Neuronal stem cell (in vitro differentiated cells): ENCODE results near the gene ADIG.
A peak's percentile ranks its signal among the peaks of the same experiment; 100 is the strongest.

Experiments
- DNase-seq: peaks from one replicate; pipeline ENCODE4 v3.0.0-alpha.2; 2013; ENCODE audit warnings: low spot score
- H2AFZ ChIP-seq: one replicate; pipeline ENCODE4 v1.6.1; 2013; ENCODE audit warnings: mild to moderate bottlenecking, low read length, inconsistent platforms
- H2AK5ac ChIP-seq: 2 replicates; pipeline ENCODE4 v1.6.1; 2013; ENCODE audit warnings: low read depth, mild to moderate bottlenecking, inconsistent platforms, low read length, moderate library complexity, mixed read lengths
- H2BK120ac ChIP-seq: 2 replicates; pipeline ENCODE4 v1.6.1; 2013; ENCODE audit warnings: low read depth, mild to moderate bottlenecking, inconsistent platforms, low read length, moderate library complexity, mixed read lengths
- H2BK12ac ChIP-seq: one replicate; pipeline ENCODE4 v1.6.1; 2013; ENCODE audit warnings: low read length, inconsistent platforms
- H2BK15ac ChIP-seq: 2 replicates; pipeline ENCODE4 v1.6.1; 2013; ENCODE audit warnings: mild to moderate bottlenecking, low read length, inconsistent platforms, mixed read lengths
- H2BK5ac ChIP-seq: one replicate; pipeline ENCODE4 v1.6.1; 2013; ENCODE audit warnings: inconsistent platforms, mild to moderate bottlenecking, low read length, moderate library complexity
- H3K14ac ChIP-seq: one replicate; pipeline ENCODE4 v1.6.1; 2013; ENCODE audit warnings: low read length, inconsistent platforms
- H3K18ac ChIP-seq: 2 replicates; pipeline ENCODE4 v1.6.1; 2013; ENCODE audit warnings: low read length, inconsistent platforms
- H3K23ac ChIP-seq: 2 replicates; pipeline ENCODE4 v1.6.1; 2013; ENCODE audit warnings: low read depth, mild to moderate bottlenecking, mixed read lengths, low read length, inconsistent platforms; ENCODE audit not compliant: poor library complexity
- H3K27ac ChIP-seq: replicated peaks from 3 replicates; pipeline ENCODE4 v1.5.1; 2013; ENCODE audit warnings: low read length, inconsistent platforms
- H3K27me3 ChIP-seq, 3 experiments: 2 replicates each; pipeline ENCODE4 v1.6.1; 2013; ENCODE audit warnings: low read length in 3 of 3, mild to moderate bottlenecking in 2 of 3, inconsistent platforms in 1 of 3, low read depth in 1 of 3, mixed read lengths in 1 of 3, moderate library complexity in 1 of 3; ENCODE audit not compliant: control insufficient read depth in 3 of 3, insufficient read depth in 3 of 3
- H3K36me3 ChIP-seq, 2 donors: replicated peaks in 1 of 2; 2 replicates each; pipeline ENCODE4 v1.6.1; 2013; ENCODE audit warnings: low read length in 2 of 2; ENCODE audit not compliant: control insufficient read depth in 2 of 2, insufficient read depth in 2 of 2
- H3K4ac ChIP-seq: 2 replicates; pipeline ENCODE4 v1.6.1; 2013; ENCODE audit warnings: inconsistent platforms, mild to moderate bottlenecking, low read length, moderate library complexity
- H3K4me1 ChIP-seq, 2 donors: 1 replicate in 1 of 2; 2 replicates in 1 of 2; pipeline ENCODE4 v1.6.1; 2013; ENCODE audit warnings: low read length in 2 of 2, low read depth in 1 of 2; ENCODE audit not compliant: control insufficient read depth in 2 of 2, insufficient read depth in 1 of 2
- H3K4me2 ChIP-seq: one replicate; pipeline ENCODE4 v1.6.1; 2013; ENCODE audit warnings: mild to moderate bottlenecking, low read length, inconsistent platforms; ENCODE audit not compliant: insufficient read depth, poor library complexity, severe bottlenecking
- H3K4me3 ChIP-seq, 2 donors: 2 replicates each; pipeline ENCODE4 v1.5.1; 2013; ENCODE audit warnings: low read length in 2 of 2, mild to moderate bottlenecking in 2 of 2, inconsistent platforms in 1 of 2, moderate library complexity in 1 of 2
- H3K79me1 ChIP-seq: one replicate; pipeline ENCODE4 v1.6.1; 2013; ENCODE audit warnings: low read depth, mild to moderate bottlenecking, inconsistent platforms, low read length, moderate library complexity
- H3K9ac ChIP-seq: one replicate; pipeline ENCODE4 v1.6.1; 2013; ENCODE audit warnings: mild to moderate bottlenecking, low read depth, low read length, inconsistent platforms; ENCODE audit not compliant: poor library complexity
- H3K9me3 ChIP-seq, 2 donors: replicated peaks in 1 of 2; 2 replicates each; pipeline versions ENCODE3 to v1.6.1; 2013; ENCODE audit warnings: low read length in 2 of 2, mild to moderate bottlenecking in 2 of 2, inconsistent platforms in 1 of 2, low read depth in 1 of 2, mixed read lengths in 1 of 2, moderate library complexity in 1 of 2; ENCODE audit not compliant: control insufficient read depth in 2 of 2, insufficient read depth in 1 of 2
- H4K8ac ChIP-seq: one replicate; pipeline ENCODE4 v1.6.1; 2013; ENCODE audit warnings: low read depth, mild to moderate bottlenecking, inconsistent platforms, low read length, moderate library complexity
- H4K91ac ChIP-seq: one replicate; pipeline ENCODE4 v1.6.1; 2013; ENCODE audit warnings: low read length, low read depth, mild to moderate bottlenecking, inconsistent platforms; ENCODE audit not compliant: poor library complexity
- WGBS, 2 donors: extraction: QIAGEN DNeasy Blood & Tissue Kit; methylation state at CpG; one replicate each; pipeline ENCODE4 v1.1.7; 2013; ENCODE audit warnings: missing lambda C conversion rate in 2 of 2, mixed read lengths in 1 of 2; ENCODE audit not compliant: insufficient read length in 2 of 2, insufficient replicate concordance in 1 of 2; ENCODE audit errors: extremely low coverage in 2 of 2; 5-methylcytosine and 5-hydroxymethylcytosine counted together

Gene ADIG

DNA sequence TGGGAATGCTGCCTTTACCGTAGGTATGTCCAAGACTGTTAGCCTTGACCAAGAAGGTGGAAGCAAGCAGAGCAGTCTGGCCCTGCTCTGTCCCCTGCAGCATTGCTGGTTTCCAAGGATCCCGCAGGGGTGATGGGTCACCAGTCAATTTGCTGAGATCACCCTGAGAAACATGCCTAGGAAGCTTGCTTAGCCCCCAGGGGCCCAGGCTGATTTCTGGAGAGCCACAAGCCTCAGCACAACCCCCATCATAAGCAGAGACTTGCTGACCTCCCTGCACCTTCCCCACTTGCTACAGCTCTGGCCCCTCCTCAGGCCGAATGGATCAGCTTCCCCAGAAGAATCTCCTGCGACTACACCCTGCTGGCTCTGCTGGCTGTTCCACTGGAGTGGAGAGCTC, 42.1 kb downstream of the ADIG start:
- peaks cover 2% of the 10 kb centered on the region for H3K79me1 ChIP-seq
- no peak overlapping the region for H4K91ac ChIP-seq
- no peak overlapping the region for H3K4ac ChIP-seq
- H2AFZ ChIP-seq, result no peak overlapping the region
- no peak overlapping the region for H3K4me2 ChIP-seq
- peak overlapping the region; percentile 7 for H2BK5ac ChIP-seq
- no peak overlapping the region for H3K9ac ChIP-seq
- no peak overlapping the region for H4K8ac ChIP-seq
- H2AK5ac ChIP-seq, result no peak overlapping the region
- H3K14ac ChIP-seq, result no peak overlapping the region
- H2BK12ac ChIP-seq, result no peak overlapping the region
- no peaks in the 10 kb centered on the region for H3K4me1 ChIP-seq
- peaks cover 0 to 45% (median 0%) of the 10 kb centered on the region in 3 experiments for H3K27me3 ChIP-seq
- WGBS, 2 donors, result no CpG with 5 or more reads among the region's 4 CpGs
- no peak for DNase-seq
- H3K4me3 ChIP-seq, result no peak overlapping the region
- H2BK120ac ChIP-seq, result no peak overlapping the region
- no peak overlapping the region for H3K18ac ChIP-seq
- no peak overlapping the region for H3K23ac ChIP-seq
- H3K36me3 ChIP-seq, result no peaks in the 10 kb centered on the region
- no peak overlapping the region for H3K27ac ChIP-seq
- no peak overlapping the region for H2BK15ac ChIP-seq
- H3K9me3 ChIP-seq, result peaks cover 0 to 3% of the 10 kb centered on the region in 2 donors

DNA sequence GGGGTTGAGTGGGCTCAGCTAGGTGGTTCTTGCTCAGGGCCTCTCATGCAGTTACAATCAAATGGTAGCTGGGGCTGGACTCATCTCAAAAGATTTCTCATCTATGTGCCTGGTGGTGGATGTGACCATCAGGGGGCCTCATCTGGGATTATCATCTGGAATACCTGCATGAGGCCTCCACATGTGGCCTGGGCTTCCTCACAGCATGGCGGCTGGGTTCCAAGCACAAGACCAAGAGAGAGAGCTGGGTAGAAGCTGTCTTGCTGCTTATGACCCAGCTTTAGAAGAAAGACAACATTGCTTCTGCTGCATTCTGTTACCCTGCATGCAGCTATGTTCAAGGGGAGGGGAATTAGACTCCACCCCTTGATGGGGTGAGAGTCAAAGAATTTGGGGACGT, 43.1 kb downstream of the ADIG start:
- Histone ChIP-seq H3K27me3 (peaks cover 0 to 42% (median 0%) of the 10 kb centered on the region in 3 experiments), H3K9me3 (peaks cover 0 to 3% of the 10 kb centered on the region in 2 donors), H3K4me2 (no peak overlapping the region), H3K4me1 (no peaks in the 10 kb centered on the region), H2AK5ac (no peak overlapping the region), H3K23ac (no peak overlapping the region), H2BK5ac (no peak overlapping the region), H2AFZ (no peak overlapping the region), H3K9ac (no peak overlapping the region), H3K4me3 (no peak overlapping the region), H3K79me1 (peaks cover 2% of the 10 kb centered on the region), H4K8ac (no peak overlapping the region), H2BK120ac (no peak overlapping the region), H3K36me3 (no peaks in the 10 kb centered on the region), H3K27ac (no peak overlapping the region), H3K14ac (no peak overlapping the region), H2BK15ac (no peak overlapping the region), H3K18ac (no peak overlapping the region), H2BK12ac (no peak overlapping the region), H4K91ac (no peak overlapping the region), H3K4ac (no peak overlapping the region)
- no peak for DNase-seq
- WGBS, 2 donors, result no CpG with 5 or more reads among the region's 2 CpGs

DNA sequence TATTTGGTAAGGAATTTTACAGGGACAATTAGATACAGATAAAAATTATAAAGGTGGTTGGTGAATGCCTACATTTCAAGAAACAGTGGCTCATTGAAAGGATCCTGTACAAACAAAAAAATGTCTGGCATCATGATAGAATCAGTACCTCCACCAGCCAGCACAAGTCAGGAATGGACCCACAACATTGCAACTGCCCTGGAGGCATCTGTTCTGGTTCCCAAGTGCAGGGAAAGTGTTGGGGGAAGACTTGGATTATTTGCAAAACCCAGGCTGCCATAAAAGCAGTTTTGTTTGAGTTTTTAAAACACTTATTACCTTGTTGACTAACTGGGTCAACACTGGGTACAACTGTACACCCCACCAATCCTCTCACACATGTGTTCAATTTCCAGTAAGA, 44.9 kb downstream of the ADIG start:
- Histone ChIP-seq H3K23ac (no peak overlapping the region), H3K79me1 (peaks cover 2% of the 10 kb centered on the region), H3K4me2 (no peak overlapping the region), H3K27me3 (peaks cover 0 to 28% (median 0%) of the 10 kb centered on the region in 3 experiments), H3K27ac (no peak overlapping the region), H2BK5ac (no peak overlapping the region), H4K91ac (no peak overlapping the region), H3K14ac (no peak overlapping the region), H3K4me3 (no peak overlapping the region), H3K36me3 (no peaks in the 10 kb centered on the region), H3K4ac (no peak overlapping the region), H3K9ac (no peak overlapping the region), H2AFZ (no peak overlapping the region), H2AK5ac (no peak overlapping the region), H2BK12ac (no peak overlapping the region), H3K4me1 (no peaks in the 10 kb centered on the region), H4K8ac (no peak overlapping the region), H3K18ac (no peak overlapping the region), H3K9me3 (peaks cover 0 to 3% of the 10 kb centered on the region in 2 donors), H2BK15ac (no peak overlapping the region), H2BK120ac (no peak overlapping the region)
- no peak for DNase-seq

DNA sequence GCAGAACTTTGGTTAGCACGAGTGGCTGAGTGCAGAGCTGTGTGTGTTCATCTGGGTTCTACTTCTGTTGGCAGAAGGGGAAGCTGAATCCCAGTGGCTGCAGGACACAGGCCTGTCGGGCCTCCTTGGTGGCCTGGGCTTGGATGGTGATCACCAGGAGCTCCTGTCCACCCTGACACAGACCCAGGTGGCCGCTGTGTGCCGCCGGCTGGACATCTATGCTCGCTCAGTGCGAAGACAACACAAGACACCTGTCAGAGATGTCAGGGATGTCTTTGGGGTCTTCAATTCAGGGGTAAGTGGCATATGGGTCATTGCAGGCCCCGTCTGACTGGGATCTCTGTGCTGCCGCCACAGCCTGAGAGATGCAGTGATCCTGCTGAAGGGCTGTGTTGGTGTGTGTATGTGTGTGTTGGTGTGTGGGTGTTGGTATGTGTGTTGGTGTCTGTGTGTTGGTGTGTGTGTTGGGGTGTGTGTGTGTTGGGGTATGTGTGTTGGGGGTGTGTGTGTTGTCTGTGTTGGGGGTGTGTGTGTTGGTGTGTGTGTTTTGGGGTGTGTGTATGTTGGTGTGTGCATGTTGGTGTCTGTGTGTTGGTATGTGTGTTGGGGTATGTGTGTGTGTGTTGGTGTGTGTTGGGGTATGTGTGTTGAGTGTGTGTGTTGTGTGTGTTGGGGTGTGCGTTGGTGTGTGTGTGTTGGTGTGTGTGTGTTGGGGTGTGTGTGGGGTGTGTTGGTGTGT, 46.1 kb downstream of the ADIG start:
- Histone ChIP-seq H2AK5ac (peak overlapping the region; percentile 83), H2AFZ (no peak overlapping the region), H3K9me3 (peaks cover 0 to 3% of the 10 kb centered on the region in 2 donors), H3K27ac (no peak overlapping the region), H3K18ac (peak overlapping the region; percentile 2), H3K79me1 (peaks cover 2% of the 10 kb centered on the region), H2BK15ac (peak overlapping the region; percentile 72), H3K14ac (no peak overlapping the region), H2BK5ac (peak overlapping the region; percentile 59), H3K36me3 (no peaks in the 10 kb centered on the region), H4K91ac (no peak overlapping the region), H4K8ac (peak overlapping the region; percentile 43), H3K4me3 (peak overlapping the region in 1 of 2 donors; percentile 45), H3K4me1 (no peaks in the 10 kb centered on the region), H2BK12ac (no peak overlapping the region), H3K23ac (peak overlapping the region; percentile 17), H3K4me2 (no peak overlapping the region), H2BK120ac (no peak overlapping the region), H3K27me3 (peaks cover 0 to 22% (median 0%) of the 10 kb centered on the region in 3 experiments), H3K4ac (no peak overlapping the region), H3K9ac (no peak overlapping the region)
- 100% methylated on average over 1 of the region's 10 CpGs; no CpG with 5 or more reads in 1 of the 2 donors for WGBS, 2 donors
- DNase-seq, result no peak
